ENCODE measurements around the gene CXCL17.

The CXCL17 gene

GRCh38 chr19:42388851-42389489, 53.8 kb downstream of the CXCL17 start:
- H3K4me1 ChIP-seq (ENCODE audit: insufficient read depth, poor library complexity, severe bottlenecking): no peaks in the 10 kb centered on the region
- no peak for ATAC-seq (ENCODE audit: low read depth)
- TF ChIP-seq, protein P1, sequence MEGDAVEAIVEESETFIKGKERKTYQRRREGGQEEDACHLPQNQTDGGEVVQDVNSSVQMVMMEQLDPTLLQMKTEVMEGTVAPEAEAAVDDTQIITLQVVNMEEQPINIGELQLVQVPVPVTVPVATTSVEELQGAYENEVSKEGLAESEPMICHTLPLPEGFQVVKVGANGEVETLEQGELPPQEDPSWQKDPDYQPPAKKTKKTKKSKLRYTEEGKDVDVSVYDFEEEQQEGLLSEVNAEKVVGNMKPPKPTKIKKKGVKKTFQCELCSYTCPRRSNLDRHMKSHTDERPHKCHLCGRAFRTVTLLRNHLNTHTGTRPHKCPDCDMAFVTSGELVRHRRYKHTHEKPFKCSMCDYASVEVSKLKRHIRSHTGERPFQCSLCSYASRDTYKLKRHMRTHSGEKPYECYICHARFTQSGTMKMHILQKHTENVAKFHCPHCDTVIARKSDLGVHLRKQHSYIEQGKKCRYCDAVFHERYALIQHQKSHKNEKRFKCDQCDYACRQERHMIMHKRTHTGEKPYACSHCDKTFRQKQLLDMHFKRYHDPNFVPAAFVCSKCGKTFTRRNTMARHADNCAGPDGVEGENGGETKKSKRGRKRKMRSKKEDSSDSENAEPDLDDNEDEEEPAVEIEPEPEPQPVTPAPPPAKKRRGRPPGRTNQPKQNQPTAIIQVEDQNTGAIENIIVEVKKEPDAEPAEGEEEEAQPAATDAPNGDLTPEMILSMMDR (IDR thresholded peaks at IDR 0.05; ENCODE audit: poor library complexity, severe bottlenecking): no peak
- peaks cover 6% of the 10 kb centered on the region for H3K27me3 ChIP-seq (ENCODE audit: insufficient read depth, poor library complexity, severe bottlenecking)
- no peak for DNase-seq (ENCODE audit: low spot score)
- no peaks in the 10 kb centered on the region for H3K36me3 ChIP-seq (ENCODE audit: low read depth)
- H3K27ac ChIP-seq (ENCODE audit: poor library complexity, severe bottlenecking): no peak overlapping the region
- H3K4me3 ChIP-seq (ENCODE audit: severe bottlenecking): no peak overlapping the region
- H3K9me3 ChIP-seq (ENCODE audit: severe bottlenecking): no peaks in the 10 kb centered on the region

DNA sequence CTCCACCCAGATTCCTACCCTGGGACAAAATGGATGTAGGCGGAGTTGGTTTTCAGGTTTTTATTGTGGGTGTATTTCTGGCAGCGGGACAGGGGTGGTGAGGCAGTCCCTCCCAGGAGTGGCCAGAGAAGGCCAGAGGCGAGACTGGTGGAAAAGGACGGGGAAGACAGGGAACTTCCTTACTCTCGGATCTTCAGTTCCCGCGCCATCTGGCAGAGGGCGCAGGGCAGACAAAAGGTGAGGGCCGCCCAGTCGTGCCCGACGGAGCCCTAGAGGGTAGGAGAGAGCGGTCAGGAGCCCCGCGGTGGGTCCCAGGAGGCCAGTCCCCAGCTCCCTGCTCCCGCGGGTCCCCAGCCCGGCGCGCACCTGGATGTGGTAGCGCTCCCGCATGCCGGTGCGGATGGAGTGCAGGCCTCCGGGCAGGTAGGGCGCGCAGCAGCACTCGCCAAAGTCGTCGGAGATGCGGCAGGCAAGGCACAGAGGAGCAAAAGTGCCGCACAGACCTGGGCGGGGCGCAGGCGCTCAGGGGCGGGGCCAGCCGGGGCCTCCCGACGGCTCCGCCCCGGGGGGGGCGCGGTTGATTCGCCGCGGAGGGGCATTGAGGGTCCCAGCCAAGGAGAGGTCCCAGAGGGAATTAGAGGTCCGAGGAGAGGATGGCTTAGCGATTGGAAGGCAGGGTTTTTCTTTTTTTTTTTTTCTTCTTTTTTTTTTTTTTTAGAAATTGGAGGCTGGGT, 55.6 kb downstream of the CXCL17 start:
- TF ChIP-seq, protein P1 (IDR thresholded peaks at IDR 0.05; ENCODE audit: poor library complexity, severe bottlenecking): peak; percentile 69
- no peak for DNase-seq (ENCODE audit: low spot score)
- peak; percentile 94 for ATAC-seq (ENCODE audit: low read depth)
- peak overlapping the region; percentile 12 for H3K27ac ChIP-seq (ENCODE audit: poor library complexity, severe bottlenecking)
- H3K4me3 ChIP-seq (ENCODE audit: severe bottlenecking): peak overlapping the region; percentile 37
- H3K4me1 ChIP-seq (ENCODE audit: insufficient read depth, poor library complexity, severe bottlenecking): no peaks in the 10 kb centered on the region
- H3K9me3 ChIP-seq (ENCODE audit: severe bottlenecking): no peaks in the 10 kb centered on the region
- peaks cover 6% of the 10 kb centered on the region for H3K27me3 ChIP-seq (ENCODE audit: insufficient read depth, poor library complexity, severe bottlenecking)
- H3K36me3 ChIP-seq (ENCODE audit: low read depth): no peaks in the 10 kb centered on the region

GRCh38 chr19:42380155-42380554, 62.6 kb downstream of the CXCL17 start:
- DNase-seq (ENCODE audit: low spot score) (no peak), ATAC-seq (ENCODE audit: low read depth) (no peak)
- H3K36me3 ChIP-seq (ENCODE audit: low read depth): no peaks in the 10 kb centered on the region
- H3K4me1 ChIP-seq (ENCODE audit: insufficient read depth, poor library complexity, severe bottlenecking): no peaks in the 10 kb centered on the region
- TF ChIP-seq, protein P1 (IDR thresholded peaks at IDR 0.05; ENCODE audit: poor library complexity, severe bottlenecking): no peak
- no peaks in the 10 kb centered on the region for H3K27me3 ChIP-seq (ENCODE audit: insufficient read depth, poor library complexity, severe bottlenecking)
- no peaks in the 10 kb centered on the region for H3K9me3 ChIP-seq (ENCODE audit: severe bottlenecking)
- H3K27ac ChIP-seq (ENCODE audit: poor library complexity, severe bottlenecking): no peak overlapping the region
- no peak overlapping the region for H3K4me3 ChIP-seq (ENCODE audit: severe bottlenecking)

All from RWPE2 (cell line).